K562 (cell line): ENCODE measurements around the gene LRMDA. TPM values are rescaled to one million over a fixed set of nuclear protein-coding genes. Genes with fewer than 3 reads are reported as not detected.

Experiments used
- ATAC-seq: fragments of 200-7000 bp; cut with Tn5 transposase; 3 replicates; pipeline ENCODE4 v1.9.1; 2020; ENCODE audit warnings: moderate library complexity
- BruUV-seq: library from RNA; stranded (reverse); fragments of 400-500 nt; replicated peaks from 2 replicates; lab custom pipeline; 2021; lab: Mats Ljungman, UMichigan
- CTCF ChIA-PET: fragments of 300-600 bp; formaldehyde crosslinking; extraction: SDS; loops from one replicate; lab custom pipeline; 2021; ENCODE audit warnings: low intra/inter-chr PET ratio; lab: Yijun Ruan, JAX
- POLR2A ChIA-PET: fragments of 300-600, 350-650 bp; sonication (Branson Sonifier 250); formaldehyde crosslinking; extraction: SDS; loops from one replicate; lab custom pipeline; 2021; ENCODE audit warnings: antibody characterized with exemption, inconsistent platforms; lab: Yijun Ruan, JAX
- DNase-seq, 4 experiments: peaks; one replicate each; pipeline versions ENCODE4 v3.0.0 to v3.0.0-alpha.2; 2011 to 2018; ENCODE audit warnings: low spot score in 3 of 4, mixed read lengths in 3 of 4; ENCODE audit errors: extremely low read depth in 1 of 4
- FAIRE-seq: peaks from 2 replicates; lab custom pipeline; 2011; peaks lifted over from hg19 to GRCh38; lab: Jason Lieb, UNC
- H2AFZ ChIP-seq: 2 replicates; pipeline ENCODE4 v1.6.0; 2011; ENCODE audit warnings: low read depth, low read length, control low read depth, inconsistent platforms
- H3K27ac ChIP-seq: fragments of 200-600 bp; 3 replicates; pipeline ENCODE4 v1.8.0; 2011; ENCODE audit warnings: low read depth, mild to moderate bottlenecking, control low read depth, inconsistent platforms, low read length, moderate library complexity, mixed read lengths; ENCODE audit errors: extremely low read depth
- H3K27me3 ChIP-seq, 2 experiments: fragments of 300-600 bp in 1 of 2; 2 replicates in 1 of 2; 3 replicates in 1 of 2; pipeline versions ENCODE4 v1.6.0 to v1.8.0; 2011; ENCODE audit warnings: inconsistent platforms in 2 of 2, low read length in 2 of 2, mild to moderate bottlenecking in 1 of 2, mixed read lengths in 1 of 2, moderate library complexity in 1 of 2; ENCODE audit not compliant: control insufficient read depth in 2 of 2, insufficient read depth in 2 of 2
- H3K36me3 ChIP-seq: fragments of 300-600 bp; 3 replicates; pipeline ENCODE4 v1.8.0; 2011; ENCODE audit warnings: mild to moderate bottlenecking, low read length, inconsistent platforms; ENCODE audit not compliant: control insufficient read depth, insufficient read depth
- H3K4me1 ChIP-seq, 2 experiments: fragments of 200-600 bp in 1 of 2; replicated peaks in 1 of 2; 2 replicates in 1 of 2; 3 replicates in 1 of 2; pipeline versions ENCODE4 v1.5.1 to v1.8.0; 2011; ENCODE audit warnings: inconsistent platforms in 2 of 2, low read length in 2 of 2, mild to moderate bottlenecking in 1 of 2, mixed read lengths in 1 of 2, moderate library complexity in 1 of 2; ENCODE audit not compliant: control insufficient read depth in 2 of 2, insufficient read depth in 2 of 2
- H3K4me2 ChIP-seq: 2 replicates; pipeline ENCODE4 v1.6.1; 2011; ENCODE audit warnings: low read length, control low read depth, inconsistent platforms, mixed read lengths; ENCODE audit not compliant: insufficient read depth
- H3K4me3 ChIP-seq: fragments of 200-600 bp; sonication (generic), shearing (Covaris generic); 2 replicates; pipeline ENCODE4 v1.5.1; 2016; ENCODE audit warnings: control low read depth, inconsistent platforms
- H3K79me2 ChIP-seq: fragments of 200-600 bp; 3 replicates; pipeline ENCODE4 v1.8.0; 2011; ENCODE audit warnings: low read length, inconsistent platforms; ENCODE audit not compliant: control insufficient read depth, insufficient read depth
- H3K9ac ChIP-seq, 2 experiments: 2 replicates each; pipeline versions ENCODE4 v1.6.0 to v1.6.1; 2011; ENCODE audit warnings: low read depth in 2 of 2, low read length in 2 of 2, control low read depth in 1 of 2, inconsistent platforms in 1 of 2, mild to moderate bottlenecking in 1 of 2, mixed read lengths in 1 of 2; ENCODE audit not compliant: insufficient read depth in 1 of 2
- H3K9me1 ChIP-seq: one replicate; pipeline ENCODE4 v1.6.0; 2011; ENCODE audit warnings: inconsistent platforms, mild to moderate bottlenecking, low read length, moderate library complexity; ENCODE audit not compliant: control insufficient read depth, insufficient read depth
- H3K9me3 ChIP-seq: replicated peaks from 2 replicates; pipeline ENCODE4 v1.5.1; 2011; ENCODE audit warnings: low read depth, low read length, inconsistent platforms; ENCODE audit not compliant: control insufficient read depth, insufficient read depth
- H4K20me1 ChIP-seq: replicated peaks from 2 replicates; pipeline ENCODE4 v1.6.1; 2011; ENCODE audit warnings: low read length, inconsistent platforms, mixed read lengths; ENCODE audit not compliant: control insufficient read depth, insufficient read depth
- AFF4 ChIP-seq: sonication (generic); formaldehyde crosslinking; IDR thresholded peaks from 2 replicates; pipeline ENCODE4 v1.8.0; 2023; ENCODE audit warnings: mild to moderate bottlenecking, missing genetic modification reagents
- ARID3B ChIP-seq: fragments of 250-450 bp; sonication (Bioruptor Pico); IDR thresholded peaks from 2 replicates; pipeline ENCODE4 v1.4.0; 2020; ENCODE audit warnings: borderline replicate concordance
- CBX1 ChIP-seq: sonication (generic); IDR thresholded peaks from 2 replicates; pipeline ENCODE4 v1.6.1; 2016; ENCODE audit warnings: antibody characterized with exemption, low read depth, mild to moderate bottlenecking
- DEAF1 ChIP-seq: fragments of 450-650 bp; formaldehyde crosslinking; IDR thresholded peaks from 2 replicates; pipeline ENCODE4 v1.4.0; 2020; ENCODE audit warnings: mild to moderate bottlenecking, moderate library complexity
- ETS1 ChIP-seq: conservative IDR thresholded peaks from 2 replicates; pipeline ENCODE4 v1.6.1; 2011; ENCODE audit warnings: low read depth, mild to moderate bottlenecking, low read length; ENCODE audit not compliant: control insufficient read depth
- ILK ChIP-seq: fragments of 450-650 bp; IDR thresholded peaks from 2 replicates; pipeline ENCODE4 v1.6.1; 2016; ENCODE audit warnings: missing genetic modification characterization, low read depth, mild to moderate bottlenecking, missing compliant biosample characterization, moderate library complexity, borderline replicate concordance
- MTA3 ChIP-seq: fragments of 450-650 bp; formaldehyde crosslinking; IDR thresholded peaks from 2 replicates; pipeline ENCODE4 v1.6.1; 2017; ENCODE audit warnings: mild to moderate bottlenecking, borderline replicate concordance
- PML ChIP-seq: IDR thresholded peaks from 2 replicates; pipeline ENCODE4 v1.6.1; 2012; ENCODE audit warnings: low read length, inconsistent platforms
- TCF15 ChIP-seq: fragments of 250-450 bp; sonication (Bioruptor Pico); IDR thresholded peaks from 2 replicates; pipeline ENCODE4 v1.8.0; 2022; ENCODE audit warnings: moderate library complexity, mild to moderate bottlenecking, inconsistent platforms
- THAP7 ChIP-seq: fragments of 250-450 bp; sonication (Bioruptor Pico); IDR thresholded peaks from 2 replicates; pipeline ENCODE4 v1.5.0; 2021
- WGBS: fragments of 100-300 bp; shearing (Covaris generic); methylation state at CpG from one replicate; pipeline ENCODE4 v1.1.6; 2016; ENCODE audit warnings: low coverage, mixed read lengths; ENCODE audit not compliant: insufficient coverage; ENCODE audit errors: missing lambda C conversion rate; 5-methylcytosine and 5-hydroxymethylcytosine counted together
- in situ Hi-C: fragments of 300-500 bp; cut with MboI; formaldehyde crosslinking; loops from 4 replicates; pipeline ENCODE4 v1.15.0; 2018; ENCODE audit warnings: inconsistent platforms, mixed read lengths
- intact Hi-C: fragments of 100-400 bp; cut with micrococcal nuclease; formaldehyde crosslinking; loops from 2 replicates; pipeline ENCODE4 v1.14.2; 2022
- polyA plus RNA-seq, 8 experiments: library from polyadenylated mRNA; depleted of rRNA in 4 of 8; stranded (reverse) in 5 of 8; unstranded in 3 of 8; fragments of >200 nt; fragmentation: Nextera tagmentation in 2 of 8; fragmentation: Illumina TruSeq in 1 of 8; extraction: Ambion mirVana in 2 of 8; extraction: Trizol in 1 of 8; gene quantifications; 2 replicates each; pipeline versions ENCODE4 v1.2.1 to v1.2.3, GENCODE V29; 2011 to 2014; ENCODE audit warnings: inconsistent platforms in 1 of 8, missing spikeins in 1 of 8
- total RNA-seq, 7 experiments: library from RNA; depleted of rRNA in 6 of 7; stranded (reverse); fragments of >200 nt in 6 of 7; fragmentation: Illumina TruSeq in 2 of 7; extraction: Trizol in 2 of 7; gene quantifications; 2 replicates each; pipeline versions ENCODE4 v1.2.1 to v1.2.3, GENCODE V29; 2011 to 2021; ENCODE audit warnings: low replicate concordance in 1 of 7

Gene LRMDA
- total and polyA plus RNA-seq, 9 of the 15 experiments (the other 6 are each of a cell fraction or from before 2014, with no cell fraction given): 0.25 TPM; not detected in 8

- in situ Hi-C loops: no loop called here
- no peak for TF ChIP-seq PML
- no peak for TF ChIP-seq MTA3
- no peak for TF ChIP-seq ETS1
- no peak for TF ChIP-seq CBX1
- TF ChIP-seq TCF15 (CRISPR knock-in tag): no peak
- TF ChIP-seq THAP7 (CRISPR knock-in tag): no peak
- no peak for TF ChIP-seq ARID3B (CRISPR knock-in tag)
- no peak for TF ChIP-seq DEAF1 (CRISPR knock-in tag)
- no peak for TF ChIP-seq AFF4 (CRISPR knock-in tag)
- no peak for TF ChIP-seq ILK (tag)
Observed at GRCh38 chr10:76089556-76090180, 658.2 kb downstream of the LRMDA start.

More at GRCh38 chr10:76089556-76090180, 658.2 kb downstream of the LRMDA start:
- H3K27me3 ChIP-seq: no peaks in the 10 kb centered on the region
- POLR2A ChIA-PET: no interaction called here
- H3K4me2 ChIP-seq: no peak overlapping the region
- no TSS peak for BruUV-seq
- H3K9me1 ChIP-seq: no peaks in the 10 kb centered on the region
- H3K9me3 ChIP-seq: no peaks in the 10 kb centered on the region
- H3K79me2 ChIP-seq: no peaks in the 10 kb centered on the region
- ATAC-seq: no peak
- H3K9ac ChIP-seq: no peak overlapping the region
- H3K36me3 ChIP-seq: no peaks in the 10 kb centered on the region
- DNase-seq: no peak
- no peak overlapping the region for H2AFZ ChIP-seq
- H3K27ac ChIP-seq: no peak overlapping the region
- FAIRE-seq: no peak
- intact Hi-C loops: no loop called here
- WGBS: 0% methylated on average over 12 of the region's 12 CpGs
- no peaks in the 10 kb centered on the region for H3K4me1 ChIP-seq
- H4K20me1 ChIP-seq: no peaks in the 10 kb centered on the region
- no peak overlapping the region for H3K4me3 ChIP-seq
- CTCF ChIA-PET: no interaction called here
